Transverse colon (tissue), 4 donors: Measurements from ENCODE around the gene IGLL1.
"Not testable (repeated sequence)": the region's sequence is repeated elsewhere in the genome, so short reads cannot be mapped to it uniquely, and the experiment has no call there.

Source experiments
- EP300 ChIP-seq: sonication (generic); formaldehyde crosslinking; IDR thresholded peaks from one replicate; pipeline ENCODE4 v1.6.1; 2017; ENCODE audit warnings: antibody characterized with exemption, low read depth
- POLR2A ChIP-seq: fragments of 450-650 bp; IDR thresholded peaks from one replicate; pipeline ENCODE4 v1.6.1; 2016; ENCODE audit warnings: antibody characterized with exemption, mild to moderate bottlenecking, moderate library complexity
- POLR2AphosphoS5 ChIP-seq, 3 donors: sonication (generic); formaldehyde crosslinking; IDR thresholded peaks; one replicate each; pipeline ENCODE4 v1.6.1; 2016; ENCODE audit warnings: antibody characterized with exemption in 3 of 3
- TF ChIP-seq, protein P1 (sequence below), 5 experiments: fragments of 200-600 bp in 3 of 5; fragments of 450-650 bp in 2 of 5; sonication (generic) in 3 of 5; IDR thresholded peaks; 1 replicate in 2 of 5; 2 replicates in 3 of 5; pipeline ENCODE4 v1.5.1; 2016 to 2017; ENCODE audit warnings: antibody characterized with exemption in 5 of 5, inconsistent platforms in 3 of 5, mild to moderate bottlenecking in 2 of 5, moderate library complexity in 1 of 5

DNA sequence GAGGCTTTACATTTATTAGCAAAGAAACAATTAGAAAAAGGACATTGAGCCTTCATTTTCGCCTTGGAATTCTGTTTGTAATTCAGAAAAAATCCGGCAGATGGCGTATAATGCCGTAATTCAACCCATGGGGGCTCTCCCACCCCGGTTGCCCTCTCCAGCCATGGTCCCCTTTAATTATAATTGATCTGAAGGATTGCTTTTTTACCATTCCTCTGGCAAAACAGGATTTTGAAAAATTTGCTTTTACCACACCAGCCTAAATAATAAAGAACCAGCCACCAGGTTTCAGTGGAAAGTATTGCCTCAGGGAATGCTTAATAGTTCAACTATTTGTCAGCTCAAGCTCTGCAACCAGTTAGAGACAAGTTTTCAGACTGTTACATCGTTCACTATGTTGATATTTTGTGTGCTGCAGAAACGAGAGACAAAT lies 38.2 kb downstream of the IGLL1 start:
- TF ChIP-seq, protein P1, sequence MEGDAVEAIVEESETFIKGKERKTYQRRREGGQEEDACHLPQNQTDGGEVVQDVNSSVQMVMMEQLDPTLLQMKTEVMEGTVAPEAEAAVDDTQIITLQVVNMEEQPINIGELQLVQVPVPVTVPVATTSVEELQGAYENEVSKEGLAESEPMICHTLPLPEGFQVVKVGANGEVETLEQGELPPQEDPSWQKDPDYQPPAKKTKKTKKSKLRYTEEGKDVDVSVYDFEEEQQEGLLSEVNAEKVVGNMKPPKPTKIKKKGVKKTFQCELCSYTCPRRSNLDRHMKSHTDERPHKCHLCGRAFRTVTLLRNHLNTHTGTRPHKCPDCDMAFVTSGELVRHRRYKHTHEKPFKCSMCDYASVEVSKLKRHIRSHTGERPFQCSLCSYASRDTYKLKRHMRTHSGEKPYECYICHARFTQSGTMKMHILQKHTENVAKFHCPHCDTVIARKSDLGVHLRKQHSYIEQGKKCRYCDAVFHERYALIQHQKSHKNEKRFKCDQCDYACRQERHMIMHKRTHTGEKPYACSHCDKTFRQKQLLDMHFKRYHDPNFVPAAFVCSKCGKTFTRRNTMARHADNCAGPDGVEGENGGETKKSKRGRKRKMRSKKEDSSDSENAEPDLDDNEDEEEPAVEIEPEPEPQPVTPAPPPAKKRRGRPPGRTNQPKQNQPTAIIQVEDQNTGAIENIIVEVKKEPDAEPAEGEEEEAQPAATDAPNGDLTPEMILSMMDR (IDR thresholded peaks at IDR 0.05): peak; percentile 50 to 69 (median 61)
- not testable (repeated sequence) for TF ChIP-seq POLR2A; POLR2AphosphoS5 (IDR thresholded peaks at IDR 0.05); EP300
